HepG2 (cell line): ENCODE results near the gene MRPL38. TPM values are rescaled to one million over a fixed set of nuclear protein-coding genes. Genes with fewer than 3 reads are reported as not detected.
A peak's percentile ranks its signal among the peaks of the same experiment; 100 is the strongest.

Experiments used
- BRCA1 ChIP-seq: sonication (generic); formaldehyde crosslinking; IDR thresholded peaks from 2 replicates; pipeline ENCODE4 v1.4.0; 2020; ENCODE audit warnings: missing genetic modification reagents
- KDM6A ChIP-seq: IDR thresholded peaks from 2 replicates; pipeline ENCODE4 v1.6.1; 2016; ENCODE audit warnings: low read depth
- MATR3 ChIP-seq: sonication (generic); formaldehyde crosslinking; IDR thresholded peaks from 2 replicates; pipeline ENCODE4 v1.4.0; 2020; ENCODE audit warnings: missing genetic modification reagents
- MBD4 ChIP-seq: IDR thresholded peaks from 2 replicates; pipeline ENCODE4 v1.6.1; 2012; ENCODE audit warnings: low read length, inconsistent platforms, borderline replicate concordance
- NBN ChIP-seq: fragments of 450-650 bp; conservative IDR thresholded peaks from 2 replicates; pipeline ENCODE4 v1.6.1; 2017
- NFATC3 ChIP-seq: sonication (generic); formaldehyde crosslinking; IDR thresholded peaks from 2 replicates; pipeline ENCODE4 v1.5.1; 2020; ENCODE audit warnings: mild to moderate bottlenecking, missing genetic modification reagents
- PHF20 ChIP-seq: sonication (generic); formaldehyde crosslinking; IDR thresholded peaks from 2 replicates; pipeline ENCODE4 v1.5.0; 2020; ENCODE audit warnings: mild to moderate bottlenecking, missing genetic modification reagents
- RARA ChIP-seq: IDR thresholded peaks from 2 replicates; pipeline ENCODE4 v1.6.1; 2016; ENCODE audit warnings: missing genetic modification reagents, missing compliant biosample characterization
- RORA ChIP-seq: sonication (generic); formaldehyde crosslinking; IDR thresholded peaks from 2 replicates; pipeline ENCODE4 v1.5.0; 2020; ENCODE audit warnings: mild to moderate bottlenecking, missing genetic modification reagents, moderate library complexity
- SPEN ChIP-seq: sonication (generic); formaldehyde crosslinking; IDR thresholded peaks from 2 replicates; pipeline ENCODE4 v1.5.1; 2020; ENCODE audit warnings: low read depth, mild to moderate bottlenecking, missing genetic modification reagents
- ZFAT ChIP-seq: sonication (generic); formaldehyde crosslinking; conservative IDR thresholded peaks from 2 replicates; pipeline ENCODE4 v1.8.1; 2023; ENCODE audit warnings: missing genetic modification reagents, inconsistent platforms
- ZFP90 ChIP-seq: sonication (generic); formaldehyde crosslinking; IDR thresholded peaks from 2 replicates; pipeline ENCODE4 v1.8.0; 2022; ENCODE audit warnings: missing genetic modification reagents, mild to moderate bottlenecking, inconsistent platforms, borderline replicate concordance
- ZFY ChIP-seq: sonication (generic); formaldehyde crosslinking; IDR thresholded peaks from 2 replicates; pipeline ENCODE4 v1.4.0; 2020; ENCODE audit warnings: missing genetic modification reagents
- ZNF260 ChIP-seq: sonication (generic); formaldehyde crosslinking; IDR thresholded peaks from 2 replicates; pipeline ENCODE4 v1.4.0; 2020; ENCODE audit warnings: missing genetic modification reagents, low read depth, mild to moderate bottlenecking, borderline replicate concordance
- ZNF281 ChIP-seq: sonication (generic); formaldehyde crosslinking; IDR thresholded peaks from 2 replicates; pipeline ENCODE4 v1.4.0; 2020; ENCODE audit warnings: missing genetic modification reagents, borderline replicate concordance
- ZNF34 ChIP-seq: sonication (generic); formaldehyde crosslinking; IDR thresholded peaks from 2 replicates; pipeline ENCODE4 v1.4.0; 2020; ENCODE audit warnings: mild to moderate bottlenecking, missing genetic modification reagents, borderline replicate concordance
- ZNF569 ChIP-seq: sonication (generic); formaldehyde crosslinking; IDR thresholded peaks from 2 replicates; pipeline ENCODE4 v1.5.0; 2020; ENCODE audit warnings: mild to moderate bottlenecking, missing genetic modification reagents, moderate library complexity, borderline replicate concordance
- ZNF687 ChIP-seq: sonication (generic); formaldehyde crosslinking; IDR thresholded peaks from 2 replicates; pipeline ENCODE4 v1.5.1; 2020; ENCODE audit warnings: mild to moderate bottlenecking, missing genetic modification reagents, moderate library complexity
- ZUFSP ChIP-seq: sonication (generic); formaldehyde crosslinking; IDR thresholded peaks from 2 replicates; pipeline ENCODE4 v1.9.0; 2021; ENCODE audit warnings: missing genetic modification reagents, mild to moderate bottlenecking, borderline replicate concordance
- polyA plus RNA-seq, 8 experiments: library from polyadenylated mRNA; depleted of rRNA in 3 of 8; stranded (reverse) in 7 of 8; unstranded in 1 of 8; fragments of >200 nt; fragmentation: Illumina TruSeq in 4 of 8; extraction: Trizol in 4 of 8; gene quantifications; 2 replicates each; pipeline versions ENCODE4 v1.2.1 to v1.2.3, GENCODE V29; 2011 to 2016; ENCODE audit warnings: low read depth in 4 of 8, missing spikeins in 1 of 8, mixed read lengths in 1 of 8; ENCODE audit not compliant: insufficient read depth in 1 of 8
- total RNA-seq, 5 experiments: library from RNA; depleted of rRNA; stranded (reverse); fragments of >200 nt; fragmentation: Illumina TruSeq; extraction: Trizol; gene quantifications; 2 replicates each; pipeline ENCODE4 v1.2.3, GENCODE V29; 2016; ENCODE audit warnings: low read depth in 1 of 5
- TF ChIP-seq, protein P1 (sequence below): sonication (generic); formaldehyde crosslinking; IDR thresholded peaks from 2 replicates; pipeline ENCODE4 v1.4.0; 2020; ENCODE audit warnings: low read depth, mild to moderate bottlenecking, missing genetic modification reagents

MRPL38 gene
- total and polyA plus RNA-seq, 2 of the 13 experiments (the other 11 are each of a cell fraction or from before 2014, with no cell fraction given), result 83.7 to 125 TPM

- TF ChIP-seq ZNF687 (peak; percentile 90), ZFY (CRISPR knock-in tag) (peak; percentile 62), ZFP90 (CRISPR knock-in tag) (no peak; the same call in 1 of the 2 replicates), ZNF569 (CRISPR knock-in tag) (0 out of 2 replicates have a peak, but pooled peaks have one; percentile 49), PHF20 (no peak), RORA (CRISPR knock-in tag) (no peak), NFATC3 (CRISPR knock-in tag) (no peak), NBN (no peak), ZNF260 (no peak), MBD4 (no peak), ZNF34 (CRISPR knock-in tag) (peak; percentile 95; the same call in 1 of the 2 replicates), MATR3 (no peak), ZNF281 (CRISPR knock-in tag) (peak; percentile 37; the same call in 1 of the 2 replicates), ZFAT (CRISPR knock-in tag) (no peak), KDM6A (CRISPR knock-in tag) (peak; percentile 49; the same call in 1 of the 2 replicates), ZUFSP (CRISPR knock-in tag) (no peak), BRCA1 (CRISPR knock-in tag) (no peak), SPEN (peak; percentile 72; the same call in 1 of the 2 replicates), RARA (peak; percentile 74)
- TF ChIP-seq, protein P1, sequence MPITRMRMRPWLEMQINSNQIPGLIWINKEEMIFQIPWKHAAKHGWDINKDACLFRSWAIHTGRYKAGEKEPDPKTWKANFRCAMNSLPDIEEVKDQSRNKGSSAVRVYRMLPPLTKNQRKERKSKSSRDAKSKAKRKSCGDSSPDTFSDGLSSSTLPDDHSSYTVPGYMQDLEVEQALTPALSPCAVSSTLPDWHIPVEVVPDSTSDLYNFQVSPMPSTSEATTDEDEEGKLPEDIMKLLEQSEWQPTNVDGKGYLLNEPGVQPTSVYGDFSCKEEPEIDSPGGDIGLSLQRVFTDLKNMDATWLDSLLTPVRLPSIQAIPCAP, result peak; percentile 62; the same call in 1 of the 2 replicates
Measured at GRCh38 chr17:75869282-75870141, 35.2 kb downstream of the MRPL38 start (continued).
